Epithelial cell of esophagus (primary cell): Measurements from ENCODE around the gene TTC33.
"Not testable (repeated sequence)": the region's sequence is repeated elsewhere in the genome, so short reads cannot be mapped to it uniquely, and the experiment has no call there.

Experiments used
- DNase-seq: peaks from one replicate; pipeline ENCODE4 v3.0.0; 2010; ENCODE audit warnings: low read depth
- H3K4me3 ChIP-seq: 2 replicates; pipeline ENCODE4 v1.5.1; 2011; ENCODE audit warnings: mild to moderate bottlenecking, low read length, control low read depth
- CTCF ChIP-seq: IDR thresholded peaks from 2 replicates; pipeline ENCODE4 v1.5.1; 2011; ENCODE audit warnings: low read depth, mild to moderate bottlenecking, low read length, control low read depth, inconsistent platforms; ENCODE audit not compliant: insufficient read depth; ENCODE audit errors: missing control alignments

Gene TTC33

GRCh38 chr5:40649463-40650030, 106.2 kb downstream of the TTC33 start:
- H3K4me3 ChIP-seq: no peak overlapping the region
- no peak for TF ChIP-seq CTCF
- no peak for DNase-seq

DNA sequence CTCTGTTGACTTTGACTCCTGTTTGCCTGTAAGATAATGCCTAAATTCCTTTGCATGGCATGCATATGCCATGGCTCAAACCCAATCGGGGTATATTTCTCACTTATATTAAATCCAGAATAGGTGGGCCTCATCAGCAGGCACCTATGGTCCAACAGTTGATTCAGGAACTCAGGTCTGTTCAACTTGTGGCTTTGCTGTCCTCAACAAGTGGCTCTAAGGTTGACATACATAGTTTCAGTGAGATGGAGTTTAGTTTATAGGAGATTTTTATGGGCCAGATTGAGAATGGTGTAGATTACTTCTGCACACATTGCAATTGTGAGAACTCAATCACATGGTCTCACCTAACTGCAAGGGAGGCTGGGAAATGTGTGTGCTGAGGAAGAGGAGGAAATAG, 107.6 kb downstream of the TTC33 start:
- H3K4me3 ChIP-seq: no peak overlapping the region
- no peak for TF ChIP-seq CTCF
- no peak for DNase-seq

DNA sequence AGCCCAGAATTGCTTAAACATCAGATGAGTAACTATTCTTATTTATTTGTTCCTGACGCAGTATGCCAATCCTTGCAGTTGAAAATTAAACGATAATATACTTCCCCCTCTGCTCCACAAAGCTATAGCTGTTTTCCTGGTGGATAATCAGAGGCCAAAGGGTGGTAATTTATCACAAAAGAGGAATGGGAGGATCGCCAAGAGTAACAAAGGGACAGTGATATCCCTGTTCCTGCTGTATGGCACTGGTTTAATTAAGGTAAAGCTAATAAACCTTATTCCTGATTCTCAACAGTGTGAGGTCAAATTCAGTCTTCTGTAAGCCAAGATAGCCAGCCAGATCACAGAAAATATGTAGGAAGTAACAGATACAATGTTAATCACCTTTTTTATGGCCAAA, 109.5 kb downstream of the TTC33 start:
- no peak for DNase-seq
- TF ChIP-seq CTCF: no peak
- H3K4me3 ChIP-seq: no peak overlapping the region

DNA sequence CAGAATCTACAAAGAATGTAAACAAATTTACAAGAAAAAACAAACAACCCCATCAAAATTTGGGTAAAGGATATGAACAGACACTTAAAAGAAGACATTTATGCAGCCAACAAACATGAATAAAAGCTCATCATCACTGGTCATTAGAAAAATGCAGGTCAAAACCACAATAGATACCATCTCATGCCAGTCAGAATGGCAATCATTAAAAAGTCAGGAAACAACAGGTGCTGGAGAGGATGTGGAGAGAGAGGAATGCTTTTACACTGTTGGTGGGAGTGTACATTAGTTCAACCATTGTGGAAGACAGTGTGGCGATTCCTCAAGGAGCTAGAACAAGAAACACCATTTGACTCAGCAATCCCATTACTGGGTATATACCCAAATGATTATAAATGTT, 116.2 kb downstream of the TTC33 start:
- DNase-seq: not testable (repeated sequence)

DNA sequence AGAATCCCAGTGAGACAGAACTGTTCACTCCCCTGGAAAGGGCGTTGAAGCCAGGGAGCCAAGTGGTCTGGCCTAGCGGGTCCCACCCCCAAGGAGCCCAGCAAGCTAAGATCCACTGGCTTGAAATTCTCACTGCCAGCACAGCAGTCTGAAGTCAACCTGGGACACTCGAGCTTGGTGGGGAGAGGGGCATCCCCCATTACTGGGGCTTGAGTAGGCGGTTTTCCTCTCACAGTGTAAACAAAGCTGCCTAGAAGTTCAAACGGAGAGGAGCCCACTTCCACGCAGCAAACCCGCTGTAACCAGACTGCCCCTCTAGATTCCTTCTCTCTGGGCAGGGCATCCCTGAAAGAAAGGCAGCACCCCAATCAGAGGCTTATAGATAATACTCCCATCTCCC, 121.2 kb downstream of the TTC33 start:
- TF ChIP-seq CTCF: no peak
- DNase-seq: no peak
- no peak overlapping the region for H3K4me3 ChIP-seq

More for the DNA sequence above, 116.2 kb downstream of the TTC33 start:
- not testable (repeated sequence) for H3K4me3 ChIP-seq

- no peak for TF ChIP-seq CTCF
- DNase-seq: no peak
- H3K4me3 ChIP-seq: no peak overlapping the region
Observed at GRCh38 chr5:40634154-40634553, 121.6 kb downstream of the TTC33 start.

GRCh38 chr5:40631236-40631635, 124.5 kb downstream of the TTC33 start:
- no peak overlapping the region for H3K4me3 ChIP-seq
- DNase-seq: no peak
- TF ChIP-seq CTCF: no peak
